SKM-1 treated with dmso at 0.1 percent for 144 hours (cell line): ENCODE results near the gene LRCH2.
"Not testable (repeated sequence)": the region's sequence is repeated elsewhere in the genome, so short reads cannot be mapped to it uniquely, and the experiment has no call there.

Experiments
- DNase-seq: peaks from one replicate; lab custom pipeline; 2025; ENCODE audit not compliant: unreplicated experiment; lab: John Stamatoyannopoulos, UW

LRCH2 gene, protein sequence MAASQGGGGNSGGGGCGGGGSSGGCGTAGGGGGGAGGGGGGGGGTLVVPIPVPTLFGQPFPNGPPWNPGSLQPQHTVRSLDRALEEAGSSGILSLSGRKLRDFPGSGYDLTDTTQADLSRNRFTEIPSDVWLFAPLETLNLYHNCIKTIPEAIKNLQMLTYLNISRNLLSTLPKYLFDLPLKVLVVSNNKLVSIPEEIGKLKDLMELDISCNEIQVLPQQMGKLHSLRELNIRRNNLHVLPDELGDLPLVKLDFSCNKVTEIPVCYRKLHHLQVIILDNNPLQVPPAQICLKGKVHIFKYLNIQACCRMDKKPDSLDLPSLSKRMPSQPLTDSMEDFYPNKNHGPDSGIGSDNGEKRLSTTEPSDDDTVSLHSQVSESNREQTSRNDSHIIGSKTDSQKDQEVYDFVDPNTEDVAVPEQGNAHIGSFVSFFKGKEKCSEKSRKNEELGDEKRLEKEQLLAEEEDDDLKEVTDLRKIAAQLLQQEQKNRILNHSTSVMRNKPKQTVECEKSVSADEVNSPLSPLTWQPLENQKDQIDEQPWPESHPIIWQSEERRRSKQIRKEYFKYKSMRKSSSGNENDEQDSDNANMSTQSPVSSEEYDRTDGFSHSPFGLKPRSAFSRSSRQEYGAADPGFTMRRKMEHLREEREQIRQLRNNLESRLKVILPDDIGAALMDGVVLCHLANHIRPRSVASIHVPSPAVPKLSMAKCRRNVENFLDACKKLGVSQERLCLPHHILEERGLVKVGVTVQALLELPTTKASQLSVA

DNA sequence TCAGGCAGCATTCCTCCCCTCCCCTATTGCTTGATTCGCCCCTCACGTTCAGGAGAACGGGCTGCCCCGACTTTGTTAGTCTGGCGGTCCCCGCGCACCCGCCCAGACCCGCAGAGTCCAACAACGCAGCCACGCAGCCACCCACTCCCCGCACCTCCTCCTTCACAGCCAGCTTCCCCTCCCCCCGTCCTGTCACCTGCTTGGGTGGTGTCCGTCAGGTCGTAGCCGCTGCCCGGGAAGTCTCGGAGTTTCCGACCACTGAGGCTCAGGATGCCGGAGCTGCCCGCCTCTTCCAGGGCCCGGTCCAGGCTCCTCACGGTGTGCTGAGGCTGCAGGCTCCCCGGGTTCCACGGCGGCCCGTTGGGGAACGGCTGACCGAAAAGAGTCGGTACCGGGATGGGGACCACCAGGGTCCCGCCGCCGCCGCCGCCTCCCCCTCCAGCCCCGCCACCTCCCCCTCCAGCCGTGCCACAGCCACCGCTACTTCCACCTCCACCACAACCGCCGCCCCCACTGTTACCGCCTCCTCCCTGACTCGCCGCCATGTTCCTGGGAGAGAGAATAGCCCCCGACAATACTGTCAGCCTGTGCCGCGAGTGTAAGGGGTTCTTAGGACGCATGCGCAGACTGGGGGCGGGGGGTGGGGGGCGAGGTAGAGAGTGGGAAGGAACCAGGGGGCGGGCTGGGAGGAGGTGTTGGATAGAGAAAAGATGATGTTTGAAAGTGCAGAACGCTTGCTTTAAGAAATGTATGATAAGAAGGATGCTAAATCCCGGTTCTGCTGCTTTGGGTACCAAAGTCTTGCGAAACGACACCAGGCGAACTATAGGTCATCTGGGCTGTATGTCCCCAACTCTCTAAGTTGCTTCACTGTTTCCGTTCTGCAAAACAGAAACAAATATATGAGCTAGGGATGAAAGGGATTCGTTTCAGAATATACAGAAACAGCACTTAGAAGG is at the start of gene LRCH2:
Gene LRCH2 (minus strand): TSS at position 600 of the 959 bp plus-strand sequence. CDS start 55 bp downstream, at position 545.
- DNase-seq, result no peak

DNA sequence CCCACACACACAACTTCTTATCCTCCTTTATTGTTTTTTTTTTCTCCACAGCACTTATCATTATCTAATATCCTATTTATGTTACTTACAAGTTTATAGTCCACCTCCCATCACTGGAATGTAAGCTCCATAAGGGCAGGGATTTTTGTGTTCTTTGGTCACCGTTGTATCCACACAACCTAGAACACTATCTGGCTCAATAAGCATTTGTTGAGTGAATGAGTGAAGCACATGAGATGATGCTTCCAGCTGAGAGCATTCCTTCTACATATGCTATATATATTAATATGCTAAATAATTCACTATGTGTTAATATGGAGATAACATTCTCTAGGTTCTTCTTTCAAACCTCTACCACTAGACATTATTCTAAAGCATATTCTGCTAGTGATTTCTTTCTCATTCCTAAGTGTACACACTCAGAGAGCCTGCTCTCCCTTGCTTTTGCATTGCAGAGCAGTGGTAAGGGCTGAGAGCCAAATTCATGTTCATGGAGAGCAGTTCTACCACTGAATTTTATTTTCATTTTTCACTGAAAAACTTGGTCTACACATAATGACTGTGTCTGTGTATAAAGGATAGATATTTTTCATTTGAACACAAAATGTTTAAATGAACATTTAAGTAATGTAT is 35.3 kb upstream of the LRCH2 start:
- no peak for DNase-seq

DNA sequence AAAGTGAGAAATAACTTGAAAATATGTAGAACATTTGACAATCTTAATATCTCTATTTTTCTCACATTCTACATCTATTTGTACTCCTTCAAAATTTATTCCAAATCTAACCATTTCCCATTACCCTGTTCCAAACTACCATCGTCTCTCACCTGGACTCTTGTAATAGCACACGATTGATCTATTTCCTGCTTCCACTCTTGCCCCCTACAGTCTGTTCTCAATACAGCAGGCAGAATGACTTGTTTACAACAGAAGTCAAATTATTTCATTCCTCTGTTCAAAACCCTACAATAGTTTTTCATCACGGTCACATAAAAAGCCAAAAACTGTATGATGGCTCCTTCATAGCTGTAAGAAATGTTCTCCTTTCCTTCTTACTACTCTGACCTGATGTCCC is 34.5 kb upstream of the LRCH2 start:
- DNase-seq, result no peak

DNA sequence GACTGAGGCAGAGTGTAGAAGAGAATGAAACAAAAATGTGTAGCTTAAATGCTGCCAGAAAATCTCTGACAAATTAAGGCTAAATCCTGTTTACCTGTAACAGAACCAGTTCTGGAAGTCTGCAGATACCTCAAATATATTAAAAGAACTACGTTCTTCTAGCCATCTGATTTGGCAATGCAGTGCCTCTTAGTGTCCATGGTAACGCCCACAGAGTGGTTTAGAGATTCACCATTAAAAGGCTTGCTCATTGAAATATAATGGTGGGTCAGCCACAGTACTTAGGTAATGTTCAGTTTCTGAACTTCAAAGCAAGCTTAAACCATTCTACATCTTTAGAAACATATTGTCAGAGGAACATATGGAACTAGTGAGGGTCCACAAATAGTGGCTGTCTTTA is 32.4 kb upstream of the LRCH2 start:
- no peak for DNase-seq

DNA sequence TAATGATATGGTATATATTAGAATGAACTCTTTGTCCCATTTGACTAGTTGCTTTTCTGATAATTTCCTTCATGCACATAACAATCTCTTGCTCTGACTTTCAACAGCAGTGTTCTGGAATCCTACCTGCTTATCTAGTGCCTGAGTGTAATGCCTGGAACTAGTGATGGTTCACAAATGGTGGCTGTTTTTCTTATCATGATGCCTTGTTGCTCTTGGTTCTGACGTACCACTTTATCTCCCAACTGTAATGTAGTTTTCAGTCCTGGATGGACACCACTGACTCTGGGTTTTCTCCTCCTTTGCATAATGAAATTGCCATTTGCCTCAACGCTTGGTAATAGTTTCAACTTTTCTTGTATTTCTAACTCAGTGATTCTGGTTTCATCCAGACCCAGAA is 30.1 kb upstream of the LRCH2 start:
- DNase-seq, result no peak

DNA sequence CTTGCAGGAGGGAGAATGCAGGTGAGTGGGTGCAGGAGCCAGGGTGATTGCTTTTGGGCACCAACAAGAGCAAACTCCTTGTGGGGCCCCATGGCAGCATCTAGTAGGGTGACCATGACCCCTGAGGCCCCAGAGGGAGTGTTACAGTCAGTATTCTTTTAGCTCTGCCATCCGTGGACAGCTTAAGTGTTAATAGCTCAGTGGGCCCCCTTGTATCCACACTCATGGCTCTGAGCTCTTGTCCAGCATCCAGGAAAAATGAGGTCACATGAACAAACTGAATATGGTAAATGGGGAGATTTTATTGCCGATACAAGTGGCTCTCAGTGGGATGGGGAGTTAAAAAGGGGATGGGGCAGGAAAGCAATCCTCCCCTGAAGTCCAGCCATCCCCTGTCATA is 27.3 kb upstream of the LRCH2 start:
- DNase-seq, result no peak

DNA sequence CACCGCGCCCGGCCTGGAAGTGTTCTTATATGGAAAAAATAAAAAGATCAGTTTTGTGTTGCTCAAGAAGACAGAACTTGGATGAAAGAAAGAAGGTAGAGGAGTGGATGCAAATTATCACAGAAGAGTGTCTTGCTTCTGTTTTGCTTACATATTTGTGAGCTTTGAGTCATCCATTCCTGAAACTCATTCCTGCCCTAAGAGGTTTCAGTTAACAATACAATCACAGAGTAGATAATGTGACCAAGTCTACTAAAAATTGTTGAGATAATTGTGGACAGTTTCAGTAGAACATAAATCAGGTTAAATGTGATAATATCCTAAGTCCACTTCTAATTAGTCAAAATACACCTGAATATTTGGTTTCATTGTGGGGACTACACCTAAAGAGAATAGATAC is 26.4 kb upstream of the LRCH2 start:
- DNase-seq, result no peak

DNA sequence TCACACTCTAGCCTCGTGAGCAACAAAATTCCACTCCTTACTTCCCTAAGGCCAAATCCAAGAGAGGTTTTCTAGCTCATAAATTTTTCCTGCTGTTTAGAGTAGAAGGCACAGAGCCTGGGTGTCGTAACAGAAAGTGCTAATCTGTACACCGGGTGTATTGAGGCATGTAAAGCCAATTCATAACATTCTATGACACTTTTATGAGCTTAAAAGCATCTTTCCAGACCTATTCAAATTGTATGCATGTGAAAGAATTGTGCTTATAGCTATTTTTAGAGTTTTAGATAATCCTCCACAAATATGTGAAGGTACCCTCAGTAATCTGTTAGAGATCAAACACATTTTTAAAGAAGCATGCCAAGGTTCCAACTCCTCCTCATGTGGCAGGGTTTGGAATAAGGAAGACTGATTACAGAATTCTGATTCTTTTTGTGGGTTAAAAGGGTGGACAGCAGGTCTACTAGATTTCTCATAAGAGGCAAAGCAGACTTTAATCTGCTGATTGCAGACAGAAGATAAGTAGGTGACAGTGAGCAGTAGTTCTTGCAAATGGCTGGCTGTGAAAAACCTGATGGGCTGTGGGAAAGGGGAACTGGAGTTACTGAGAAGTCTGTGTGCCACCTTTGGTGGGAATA is 25.5 kb upstream of the LRCH2 start:
- no peak for DNase-seq

DNA sequence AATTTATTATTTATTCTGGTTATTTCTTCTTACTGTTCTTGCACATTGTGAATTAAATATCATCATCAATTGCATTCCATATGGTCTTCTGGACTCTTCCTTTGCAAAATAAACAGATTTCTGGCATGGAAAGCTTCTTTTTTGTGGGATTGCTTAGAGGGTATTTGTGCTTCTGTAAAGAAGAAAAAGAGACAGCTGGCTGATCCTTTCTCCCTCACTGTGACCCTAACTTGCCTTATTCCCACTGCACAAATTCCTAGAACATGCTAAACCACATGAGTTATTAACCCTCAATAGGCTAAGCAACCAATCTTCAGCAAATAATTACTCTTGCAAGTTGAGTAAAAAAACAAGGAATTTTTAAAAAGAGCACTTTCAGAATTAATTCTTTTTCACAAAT is 23.8 kb upstream of the LRCH2 start:
- DNase-seq, result no peak

DNA sequence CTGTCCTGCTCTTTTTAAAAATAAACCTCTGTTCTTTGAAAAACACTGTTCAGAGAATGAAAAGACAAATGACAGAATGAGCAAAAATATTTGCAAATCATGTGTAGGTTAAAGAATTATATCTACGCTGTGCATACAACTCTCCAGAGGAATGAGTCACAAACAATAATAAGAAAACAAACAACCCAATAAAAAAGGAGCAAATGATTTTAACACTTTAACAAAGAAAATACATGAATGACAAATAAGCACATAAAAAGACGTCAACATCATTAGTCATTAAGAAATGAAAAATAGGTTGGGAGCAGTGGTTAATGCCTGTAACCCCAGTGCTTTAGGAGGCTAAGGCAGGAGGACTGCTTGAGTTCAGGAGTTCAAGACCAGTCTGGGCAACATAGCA is 21.1 kb upstream of the LRCH2 start:
- DNase-seq, result no peak

DNA sequence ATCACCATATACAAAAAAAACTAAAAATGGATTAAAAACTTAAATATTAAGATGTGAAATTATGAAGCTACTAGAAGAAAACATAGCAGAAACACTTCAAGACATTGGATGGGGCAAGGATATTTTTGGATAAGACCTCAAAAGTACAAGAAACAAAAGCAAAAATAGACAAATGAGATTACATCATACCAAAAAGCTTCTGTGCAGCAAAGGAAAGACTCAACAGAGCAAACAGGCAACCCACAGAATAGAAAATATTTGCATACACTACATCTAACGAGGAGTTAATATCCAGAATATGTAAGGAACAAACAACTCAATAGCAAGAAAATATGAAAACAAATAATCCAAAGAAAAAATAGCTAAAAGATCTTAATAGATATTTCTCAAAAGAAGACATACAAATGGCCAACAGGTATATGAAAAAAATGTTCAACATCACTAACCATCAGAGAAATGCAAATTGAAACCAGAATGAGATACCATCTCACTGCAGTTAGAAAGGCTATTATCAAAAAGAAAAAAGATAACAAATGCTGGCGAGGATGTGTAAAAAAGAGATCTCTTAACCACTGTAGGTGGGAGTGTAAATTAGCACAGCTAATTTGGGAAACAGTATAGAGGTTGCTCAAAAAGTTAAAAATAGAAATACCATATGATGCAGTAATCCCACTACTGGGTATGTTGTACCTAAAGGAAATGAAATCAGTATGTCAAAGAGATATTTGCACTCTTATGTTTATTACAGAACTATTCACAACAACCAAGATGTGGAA is 17.8 kb upstream of the LRCH2 start:
- no peak for DNase-seq

DNA sequence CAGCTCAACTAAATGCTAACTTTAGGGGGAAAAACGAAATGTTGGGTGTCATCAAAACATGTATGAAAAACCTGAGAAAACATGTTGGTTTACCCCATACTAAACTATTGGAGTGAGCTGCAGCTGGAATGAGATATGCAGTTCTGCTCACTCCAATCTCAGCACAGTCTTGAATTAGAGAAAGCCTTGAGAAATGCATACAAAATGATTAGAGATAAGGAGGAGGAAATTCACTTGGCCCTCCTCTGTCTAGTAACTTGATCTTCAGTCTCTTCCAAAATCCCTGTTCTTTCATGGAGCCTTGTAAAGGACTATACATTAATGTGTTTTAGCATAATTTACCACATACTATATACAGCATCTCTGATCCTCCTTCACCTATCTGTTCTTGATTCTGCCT is 3.2 kb upstream of the LRCH2 start:
- no peak for DNase-seq

DNA sequence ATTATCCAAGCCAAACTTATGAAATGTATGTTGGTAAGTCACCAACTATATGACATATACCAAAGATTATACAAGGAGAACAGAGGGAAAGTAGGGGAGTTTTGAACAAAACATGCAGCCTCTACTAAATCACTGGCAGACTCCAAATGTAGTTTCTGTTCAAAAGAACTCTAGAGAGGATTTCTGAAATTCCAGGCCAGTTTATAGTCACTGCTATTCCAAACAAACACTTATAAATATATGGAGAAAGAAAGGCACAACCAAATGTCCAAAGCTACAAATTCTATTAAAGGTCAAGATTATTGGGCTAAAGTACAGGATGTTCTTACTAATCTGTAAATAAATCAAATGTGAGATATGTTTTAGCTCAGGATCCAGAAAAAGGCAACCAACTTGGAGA is 2.7 kb upstream of the LRCH2 start:
- DNase-seq, result no peak

DNA sequence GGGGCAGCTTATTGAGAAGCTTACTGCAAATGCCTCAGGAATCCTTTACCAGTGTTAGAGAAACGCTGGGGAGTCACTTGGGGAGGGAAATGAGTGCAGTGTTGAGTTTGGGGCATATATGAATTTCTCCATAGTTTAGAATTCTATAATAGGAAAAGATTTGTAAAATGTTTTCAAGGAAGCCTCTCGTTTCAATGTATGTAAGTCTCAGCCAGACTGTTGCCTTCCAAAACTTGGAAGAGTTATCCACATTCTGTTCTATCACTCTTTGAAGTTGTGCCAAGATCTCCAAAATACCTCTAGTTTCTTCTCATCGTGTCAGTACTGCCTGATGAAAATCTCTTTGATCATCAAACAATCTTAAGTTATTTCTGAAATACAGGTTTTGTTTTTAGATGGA is 565 bp upstream of the LRCH2 start:
- DNase-seq, result no peak

DNA sequence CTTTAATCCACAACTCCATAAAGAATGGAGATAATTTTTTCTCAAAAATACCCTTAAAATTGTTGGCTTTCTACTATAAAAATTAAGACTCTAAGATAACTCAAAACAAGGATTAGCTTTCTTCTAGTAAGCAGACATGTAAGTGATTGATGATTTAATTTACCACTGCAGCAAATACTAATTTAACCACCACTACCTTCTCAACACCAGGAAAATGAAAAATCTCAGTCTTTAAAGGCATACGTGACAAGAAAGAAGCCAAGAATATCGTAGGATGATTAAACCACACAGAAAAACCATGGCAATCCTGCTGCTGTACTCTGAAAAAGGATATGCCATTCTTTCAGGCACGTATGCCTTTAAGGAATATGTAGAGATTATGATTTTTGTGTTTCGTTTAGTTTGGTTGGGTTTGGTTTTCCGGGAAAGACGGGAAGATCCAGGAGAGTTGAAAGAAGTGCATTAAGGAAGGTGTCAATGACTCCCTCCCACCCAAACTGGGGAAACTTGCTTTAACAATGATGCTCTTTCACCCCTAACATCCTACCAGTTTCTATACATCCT is 881 bp downstream of the LRCH2 start:
- DNase-seq, result no peak

DNA sequence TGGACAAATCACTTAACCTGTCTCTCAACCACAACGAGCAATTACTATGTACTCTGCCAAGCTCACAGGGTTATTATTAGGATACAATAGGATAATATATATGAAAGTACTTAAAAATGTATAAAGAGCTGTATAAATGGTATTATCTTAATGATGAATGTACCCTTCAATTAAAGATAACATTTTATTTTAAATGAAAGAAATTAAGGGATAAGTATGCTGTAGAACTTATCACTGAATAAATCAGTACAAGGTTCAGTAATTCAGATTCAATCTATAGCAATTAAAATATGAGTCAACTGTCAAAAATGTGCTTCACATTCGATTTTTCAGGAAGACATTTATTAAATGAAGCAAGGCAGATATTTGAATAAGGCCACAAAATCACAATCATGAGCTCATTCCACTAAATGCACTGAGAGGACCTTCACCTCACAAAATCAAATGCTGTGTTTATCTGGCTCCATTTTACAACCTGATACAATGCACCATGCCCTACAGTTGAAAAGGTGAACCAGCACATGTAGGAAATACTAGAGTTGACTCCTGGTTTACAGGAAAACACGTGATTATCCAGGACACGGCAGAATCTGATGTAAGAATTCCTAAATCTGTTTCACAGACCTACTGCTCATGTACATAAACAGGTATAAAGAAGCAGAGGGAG is 4.4 kb downstream of the LRCH2 start:
- no peak for DNase-seq

DNA sequence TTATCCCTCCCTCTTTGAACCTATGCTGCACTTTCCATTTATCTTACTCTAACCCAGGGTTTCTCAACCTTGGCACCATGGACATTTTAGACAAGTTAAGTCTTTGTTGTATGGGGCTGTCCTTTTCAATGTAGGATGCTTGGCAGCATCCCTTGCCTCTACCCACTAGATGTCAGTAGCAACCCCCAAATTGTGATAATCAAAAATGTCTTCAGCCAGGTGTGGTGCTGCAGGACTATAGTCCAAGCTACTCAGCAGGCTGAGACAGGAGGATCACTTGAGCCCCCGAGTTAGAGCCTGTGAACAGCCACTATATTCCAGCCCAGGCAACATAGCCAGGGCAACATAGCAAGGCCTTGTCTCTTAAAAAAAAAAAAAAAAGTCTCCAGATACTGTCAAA is 7.0 kb downstream of the LRCH2 start:
- no peak for DNase-seq

DNA sequence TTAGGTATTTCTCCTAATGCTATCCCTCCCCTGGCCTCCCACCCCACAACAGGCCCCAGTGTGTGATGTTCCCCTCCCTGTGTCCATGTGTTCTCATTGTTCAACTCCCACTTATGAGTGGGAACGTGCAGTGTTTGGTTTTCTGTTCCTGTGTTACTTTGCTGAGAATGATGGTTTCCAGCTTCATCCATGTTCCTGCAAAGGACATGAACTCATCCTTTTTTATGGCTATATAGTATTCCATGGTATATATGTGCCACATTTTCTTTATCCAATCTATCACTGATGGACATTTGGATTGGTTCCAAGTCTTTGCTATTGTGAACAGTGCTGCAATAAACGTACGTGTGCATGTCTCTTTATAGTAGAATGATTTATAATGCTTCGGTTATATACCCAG is 16.6 kb downstream of the LRCH2 start:
- not testable (repeated sequence) for DNase-seq

DNA sequence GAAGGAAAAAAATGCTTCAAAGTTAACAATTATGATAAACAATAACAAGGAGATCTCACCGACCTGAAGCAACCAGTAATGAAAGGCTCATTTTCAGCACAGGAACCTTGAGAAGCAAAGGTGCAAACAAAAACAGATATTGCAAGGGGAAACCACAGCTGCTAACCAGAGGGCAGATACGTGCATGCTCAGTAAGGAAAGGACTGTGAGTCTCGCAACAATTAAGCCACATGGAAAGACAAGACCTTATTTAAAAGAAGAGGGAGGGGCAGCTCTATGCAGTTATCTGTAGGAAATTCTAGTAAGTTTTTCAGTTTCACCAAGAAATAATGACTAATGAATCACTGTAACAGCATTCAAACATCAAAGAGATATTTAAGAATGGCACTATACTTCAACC is 19.3 kb downstream of the LRCH2 start:
- no peak for DNase-seq
